SKM-1 treated with dmso at 0.1 percent for 144 hours (cell line): ENCODE results near the gene OR8K3.

Experiments used
- DNase-seq: peaks from one replicate; lab custom pipeline; 2025; ENCODE audit not compliant: unreplicated experiment; lab: John Stamatoyannopoulos, UW

The OR8K3 gene

DNA sequence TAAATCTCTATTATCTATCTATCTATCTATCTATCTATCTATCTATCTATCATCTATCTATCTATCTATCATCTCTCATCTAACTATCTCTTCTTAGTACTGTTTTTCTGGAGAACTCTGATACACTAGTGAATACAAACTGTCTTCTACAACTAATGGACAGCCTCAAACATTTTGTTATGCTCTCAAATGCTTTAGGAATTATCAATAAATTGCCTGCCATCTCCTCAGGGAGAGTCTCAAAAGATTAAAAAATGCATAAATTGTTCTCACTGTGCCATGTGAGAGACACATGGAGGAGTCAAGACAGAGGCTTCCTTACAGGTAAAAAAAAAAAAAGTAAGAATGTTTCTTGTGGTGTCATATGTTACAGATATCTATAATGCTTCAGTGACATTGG, at the start of gene OR8K3:
TSS of gene OR8K3 (plus strand) at position 301 of the 400 bp plus-strand sequence. CDS start 3,163 bp downstream, outside the sequence.
- DNase-seq: no peak

DNA sequence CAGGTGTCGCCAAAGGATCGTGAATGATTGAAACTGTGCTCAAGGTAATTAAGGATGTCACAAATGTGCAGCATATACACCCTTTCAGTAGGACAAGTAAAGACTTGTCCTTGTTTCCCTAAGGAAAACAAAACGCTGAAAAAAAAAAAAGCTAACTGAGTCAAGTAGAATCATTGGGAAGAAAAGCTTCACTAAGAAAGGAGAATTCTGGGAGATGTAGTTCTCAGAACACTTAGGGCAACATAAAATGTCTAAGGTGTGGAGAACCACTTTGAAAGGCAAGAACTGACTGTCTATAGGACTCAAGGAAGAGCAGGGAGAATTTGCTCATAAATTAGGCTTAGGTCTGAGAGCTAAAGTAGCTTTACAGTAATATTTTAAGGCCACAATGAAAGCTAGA, 43.9 kb upstream of the OR8K3 start:
- DNase-seq: no peak

DNA sequence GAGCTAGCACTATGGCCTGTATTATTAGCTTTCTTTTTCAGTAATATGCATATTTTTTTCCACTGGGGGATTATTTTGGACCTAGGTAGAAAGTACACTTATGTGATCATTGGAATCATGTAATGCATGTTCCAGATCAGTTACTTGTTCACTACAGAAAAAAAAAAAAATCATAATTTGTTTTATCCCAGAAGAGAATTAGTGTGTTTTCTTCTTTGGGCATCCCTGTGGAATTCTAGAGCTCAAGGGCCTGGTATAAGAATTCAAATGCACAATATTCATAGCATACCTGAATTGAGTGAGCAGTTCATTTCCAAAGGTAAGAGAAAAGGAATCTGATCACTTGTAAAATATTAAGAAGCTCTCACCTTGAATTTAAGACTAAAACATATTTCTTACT, 41.1 kb upstream of the OR8K3 start, which contains the start of gene OR5T1:
TSS of gene OR5T1 (plus strand) at position 301 of the 400 bp plus-strand sequence. CDS start 1,485 bp downstream, outside the sequence.
- DNase-seq: no peak

DNA sequence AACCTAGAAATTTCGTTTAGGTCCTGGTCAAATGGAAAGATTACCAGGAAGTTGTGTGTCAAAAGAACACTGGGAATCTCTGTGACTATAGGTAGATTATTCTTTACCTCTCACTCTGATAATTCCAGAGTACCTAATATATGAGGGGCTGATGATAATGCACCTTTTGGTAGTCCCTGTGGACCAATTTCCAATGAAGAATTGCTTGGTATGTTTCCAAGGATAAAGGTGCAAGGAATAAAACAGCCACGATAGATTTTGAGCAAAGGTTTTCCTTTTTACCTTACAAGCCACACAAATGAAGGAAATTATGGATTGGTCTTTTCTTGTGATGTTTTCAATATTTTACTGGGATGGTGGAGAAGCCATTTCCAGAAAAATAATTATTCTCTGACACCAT, 22.8 kb upstream of the OR8K3 start, which contains the start of gene OR8H1:
TSS of gene OR8H1 (minus strand) at position 101 of the 400 bp plus-strand sequence. CDS start 1,192 bp downstream, outside the sequence.
- DNase-seq: no peak

DNA sequence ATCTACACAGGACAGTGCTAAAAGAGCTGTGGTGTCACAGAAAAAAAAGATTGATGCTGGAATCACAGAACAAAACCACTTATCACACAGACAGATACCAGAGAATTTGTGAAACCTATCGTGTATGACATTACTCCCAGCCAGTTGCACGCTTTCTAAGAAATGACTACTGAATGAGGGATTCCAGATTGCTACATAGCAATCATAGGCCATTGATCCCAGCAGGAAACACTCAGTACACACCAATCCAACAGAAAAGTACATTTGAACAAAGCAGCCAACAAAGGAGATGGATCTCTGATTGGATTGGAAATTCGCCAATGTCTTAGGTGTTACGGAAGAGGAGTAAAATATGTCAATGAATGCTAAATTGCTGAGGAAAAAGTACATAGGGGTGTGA, 18.0 kb upstream of the OR8K3 start:
- no peak for DNase-seq

DNA sequence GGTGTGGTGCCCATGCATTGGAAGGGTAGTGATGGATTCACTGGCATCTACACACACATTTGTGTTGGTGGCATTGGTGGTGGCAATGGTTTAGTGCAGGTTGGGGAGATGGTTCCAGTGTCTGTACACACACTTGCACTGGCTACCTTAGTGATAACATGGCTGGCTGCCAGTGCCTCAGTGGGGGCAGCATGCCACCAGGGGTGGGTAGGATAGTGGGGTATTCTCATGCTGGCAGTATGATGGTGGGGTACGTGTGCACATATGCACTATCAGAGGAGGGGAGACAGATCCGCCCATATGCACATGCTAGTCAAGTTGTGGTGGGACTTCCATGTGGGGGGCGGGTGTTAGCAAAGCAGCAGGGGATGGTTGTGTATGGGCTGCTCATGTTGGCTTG, 7.1 kb upstream of the OR8K3 start:
- no peak for DNase-seq

DNA sequence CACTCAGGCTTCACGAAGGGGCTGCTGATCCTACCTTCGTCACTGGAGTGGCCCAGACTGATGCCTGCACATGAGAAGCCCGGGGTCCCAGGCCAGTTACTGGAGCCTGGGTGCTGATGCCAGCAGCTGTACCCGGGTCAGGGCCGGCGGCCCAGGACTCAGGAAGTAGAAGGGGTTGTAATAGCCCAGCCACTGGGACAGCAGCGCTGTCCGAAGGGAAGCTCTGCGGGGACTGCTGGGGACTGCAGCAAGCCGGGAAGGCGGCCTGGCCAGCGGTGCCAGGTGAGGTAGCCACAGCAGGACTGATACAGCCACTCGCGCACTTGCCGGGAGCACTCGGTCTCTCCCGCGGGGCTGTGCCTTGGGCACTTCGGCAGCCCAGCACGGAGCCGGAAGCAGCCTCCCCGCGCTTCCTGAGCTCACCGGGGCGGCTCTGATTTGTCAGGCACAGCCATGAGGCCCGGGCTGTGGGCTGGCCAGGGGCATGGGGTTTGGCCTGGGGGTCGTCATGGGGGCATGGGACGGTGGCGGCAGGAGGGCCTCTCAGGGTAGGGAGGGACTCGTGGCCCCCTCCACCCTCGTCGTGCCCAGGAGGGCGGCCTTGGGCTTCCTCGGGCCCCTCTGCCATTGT, 17.0 kb downstream of the OR8K3 start:
- DNase-seq: no peak

DNA sequence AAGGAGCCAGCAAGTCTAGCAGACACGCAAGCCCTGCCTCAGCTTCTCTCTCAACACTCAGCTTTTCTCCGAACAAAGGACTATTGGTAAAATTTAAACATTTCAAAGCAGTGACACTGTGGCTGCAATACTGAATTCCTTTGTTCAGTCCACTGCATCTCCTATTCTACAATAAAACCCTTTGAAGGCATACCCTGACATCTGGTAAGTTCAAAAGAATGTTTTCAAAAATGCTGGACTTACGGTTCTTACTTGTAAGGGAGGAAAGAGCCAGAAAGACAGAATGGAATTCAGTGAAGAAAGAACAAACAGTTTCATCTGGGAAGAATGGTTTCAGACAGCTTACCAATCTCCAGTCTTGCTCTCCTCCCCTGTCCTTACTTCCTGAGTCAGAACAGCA, 18.2 kb downstream of the OR8K3 start:
- DNase-seq: no peak

DNA sequence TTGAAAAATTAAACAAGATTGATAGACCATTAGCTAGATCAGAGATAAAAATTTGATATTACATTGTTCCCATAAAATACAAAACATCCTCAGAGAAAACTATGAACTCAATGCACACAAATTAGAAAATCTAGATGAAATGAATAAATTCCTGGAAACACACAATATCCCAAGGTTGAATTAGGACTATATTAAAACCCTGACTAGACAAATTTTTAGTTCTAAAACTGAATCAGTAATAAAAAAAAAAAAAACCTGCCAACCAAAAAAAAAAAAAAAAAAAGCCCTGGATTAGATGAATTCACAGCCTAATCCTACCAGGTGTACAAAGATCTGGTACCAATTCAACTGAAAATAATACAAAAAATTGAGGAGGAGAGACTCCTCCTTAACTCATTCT, 25.3 kb downstream of the OR8K3 start:
- no peak for DNase-seq

DNA sequence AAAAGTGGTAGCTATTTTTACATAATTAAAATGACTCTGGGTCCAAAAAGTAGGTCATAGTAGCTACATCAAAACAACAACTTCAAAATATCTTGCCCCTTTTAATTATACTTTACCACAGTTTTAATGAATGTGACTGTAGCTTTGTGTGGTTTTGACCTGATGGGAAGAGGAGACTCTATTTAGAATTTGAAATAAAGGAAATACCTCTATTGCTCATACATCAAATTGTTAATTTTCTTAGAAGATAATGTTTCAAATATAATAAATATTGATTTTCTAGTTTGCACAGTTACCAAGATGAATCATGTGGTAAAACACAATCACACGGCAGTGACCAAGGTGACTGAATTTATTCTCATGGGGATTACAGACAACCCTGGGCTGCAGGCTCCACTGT, 30.8 kb downstream of the OR8K3 start, which contains the start of gene OR8K1:
TSS of gene OR8K1 (plus strand) at position 301 of the 400 bp plus-strand sequence. CDS start at position 301, 0 bp downstream.
- DNase-seq: no peak

DNA sequence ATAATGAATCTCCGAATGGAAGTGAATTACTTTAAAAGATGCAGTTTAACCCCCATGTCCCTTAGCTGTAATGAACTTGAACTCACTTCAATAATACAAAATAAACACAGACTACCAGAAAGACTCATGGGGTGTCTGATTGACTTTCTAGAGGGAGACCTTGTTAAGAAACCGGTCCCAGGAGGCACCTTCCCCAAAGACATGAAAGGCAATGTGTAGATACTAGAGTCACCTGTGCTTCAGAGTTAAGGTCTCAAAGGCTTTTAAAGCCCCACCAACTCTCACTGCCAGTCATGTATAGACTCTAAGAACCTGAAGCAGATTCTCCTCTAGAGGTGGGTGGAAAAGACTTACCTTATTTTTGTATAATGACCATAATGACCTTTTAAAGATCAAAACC, 39.0 kb downstream of the OR8K3 start, which contains the start of gene OR8J1:
TSS of gene OR8J1 (plus strand) at position 301 of the 400 bp plus-strand sequence. CDS start 5,956 bp downstream, outside the sequence.
- no peak for DNase-seq
